SK-MEL-5 (cell line): ENCODE results near the gene ADM2. TPM values are rescaled to one million over a fixed set of nuclear protein-coding genes. Genes with fewer than 3 reads are reported as not detected.

Experiments
- DNase-seq: peaks from one replicate; pipeline ENCODE4 v3.0.0-alpha.2; 2016; ENCODE audit warnings: low read depth, low spot score
- in situ Hi-C: cut with HindIII; loops from 2 replicates; pipeline ENCODE4 v1.10.0; 2016; ENCODE audit warnings: low sequenced_read_pairs, high pct_unique_total_duplicates, low pct_unique_long_range_greater_than_20kb
- total RNA-seq: library from RNA; depleted of rRNA; stranded (reverse); fragments of >200 nt; shearing (Covaris generic); gene quantifications from 2 replicates; pipeline ENCODE4 v1.2.3, GENCODE V29; 2014

Gene ADM2
- total RNA-seq, 1 experiment from 2014 or later = 1.1 TPM

DNA sequence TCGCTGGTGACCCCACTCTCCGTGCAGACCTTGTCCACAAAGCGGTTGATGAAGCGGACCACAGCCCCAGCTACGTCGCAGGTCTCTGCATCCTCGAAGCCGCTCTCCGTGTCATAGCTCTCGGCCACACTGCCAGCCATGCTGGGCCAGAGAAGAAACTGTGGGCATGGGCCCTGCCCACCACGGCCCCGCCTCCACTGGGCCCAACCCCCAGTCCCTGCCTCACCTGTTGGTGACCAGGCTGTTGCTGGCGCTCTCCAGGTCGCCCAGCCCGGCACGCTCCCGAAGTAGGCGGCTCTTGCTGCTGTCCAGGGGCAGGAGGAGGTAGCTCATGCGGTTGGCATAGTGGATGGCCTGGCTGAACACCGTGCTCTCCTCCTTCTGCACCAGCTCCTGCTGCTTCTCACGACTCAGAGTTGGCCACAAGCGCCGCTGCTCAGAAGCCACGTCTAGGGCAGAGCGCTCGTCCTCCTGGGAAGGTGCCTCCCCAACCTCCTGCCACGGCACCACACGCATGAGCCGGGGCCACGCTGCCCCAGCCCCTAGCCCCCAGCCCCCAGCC, 19.3 kb upstream of the ADM2 start:
- DNase-seq = no peak
- in situ Hi-C loops = no loop called here

DNA sequence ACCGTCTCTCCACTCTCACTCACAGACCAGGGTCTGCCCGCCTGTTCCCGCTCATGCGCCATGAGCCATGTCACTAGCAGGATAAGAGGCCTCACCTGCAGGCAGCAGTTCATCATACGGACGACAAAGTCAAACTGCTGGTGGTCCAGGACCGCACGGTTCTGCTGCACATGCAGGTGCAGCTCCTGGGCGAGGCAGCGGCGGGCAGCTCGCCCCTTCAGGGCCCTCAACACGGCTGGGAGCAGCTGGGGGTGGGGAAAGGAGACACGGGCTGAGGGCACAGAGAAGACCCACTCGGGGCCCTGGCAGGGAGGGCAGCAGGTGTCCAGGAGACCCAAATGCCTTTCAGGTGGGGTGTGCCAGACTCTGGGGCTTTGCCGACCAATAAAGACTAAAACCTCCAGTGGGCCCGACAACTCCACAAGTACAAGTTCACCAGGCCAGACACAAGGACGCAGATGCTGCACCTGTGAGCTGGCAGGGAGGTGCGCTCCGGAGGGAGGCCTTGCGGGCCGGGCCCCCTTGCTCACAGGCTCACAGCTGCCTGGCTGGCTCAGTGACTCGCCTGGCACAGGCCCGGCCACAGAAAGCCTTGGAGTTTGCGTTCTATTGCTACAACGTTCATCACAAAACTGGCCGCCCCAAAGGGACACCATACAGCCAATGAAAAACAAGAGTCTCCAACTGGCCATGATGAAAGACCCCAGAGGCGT, 18.0 kb upstream of the ADM2 start:
- in situ Hi-C loops = no loop called here
- no peak for DNase-seq

DNA sequence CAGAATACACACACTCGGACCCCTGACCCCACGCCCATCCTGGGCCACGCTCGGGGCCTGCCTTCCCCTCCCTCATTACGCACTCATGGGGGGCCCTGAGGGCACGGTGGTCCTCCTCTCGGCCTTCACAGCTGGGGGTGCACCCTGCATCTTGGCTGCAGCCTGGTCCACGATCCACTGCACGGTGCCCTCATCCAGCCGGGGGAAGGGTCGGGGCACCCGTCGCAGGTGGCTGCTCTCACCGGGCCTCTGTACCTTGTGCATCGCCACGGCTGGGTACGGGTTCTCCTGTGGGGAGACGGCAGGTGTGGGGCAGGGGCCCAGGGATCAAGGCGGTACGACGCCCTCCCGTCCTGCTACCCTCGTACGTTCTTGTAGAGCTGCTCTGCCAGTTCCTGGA, 16.9 kb upstream of the ADM2 start:
- in situ Hi-C loops = no loop called here
- DNase-seq = no peak

DNA sequence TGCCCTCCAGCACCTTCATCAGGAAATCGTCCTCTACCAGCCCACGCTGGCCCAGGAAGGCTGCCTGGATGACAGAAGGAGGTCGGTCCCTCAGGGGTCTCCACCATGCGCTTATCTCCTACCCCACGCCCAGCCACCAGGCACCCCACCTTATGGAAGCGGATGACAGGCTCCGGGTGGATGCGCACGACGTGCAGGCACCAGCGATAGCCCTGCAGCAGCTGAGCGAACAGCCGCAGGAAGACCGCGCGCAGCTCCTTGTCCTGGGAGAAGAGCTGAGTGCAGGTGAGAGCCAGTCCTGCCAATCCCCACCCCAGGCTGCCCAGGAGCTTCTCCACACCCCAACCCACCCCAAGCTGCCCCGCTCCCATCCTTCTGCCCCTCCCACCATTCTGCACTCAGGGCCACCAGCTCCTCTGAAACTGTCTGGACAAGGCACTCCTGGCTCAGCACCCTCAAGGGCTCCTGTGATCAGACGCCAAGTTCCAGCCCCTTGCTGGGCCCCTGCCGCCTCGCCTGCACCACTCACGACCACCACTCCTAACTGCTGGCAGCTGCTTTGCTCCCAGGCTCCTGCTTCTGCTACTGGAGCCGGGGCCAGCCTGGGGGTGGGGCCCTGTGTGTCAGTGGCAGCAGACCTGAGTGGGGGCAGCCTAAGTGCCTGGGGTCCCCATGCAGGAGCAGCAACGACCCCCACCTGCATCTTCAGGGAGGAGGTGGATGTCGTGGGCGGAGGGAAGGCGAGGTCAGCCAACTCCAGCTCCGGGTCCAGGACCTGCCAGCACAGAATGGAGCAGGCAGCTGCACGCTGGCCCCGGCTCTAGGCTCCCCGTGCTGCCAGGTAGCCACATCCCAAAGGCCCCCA, 16.0 kb upstream of the ADM2 start:
- no peak for DNase-seq
- in situ Hi-C loops = no loop called here

DNA sequence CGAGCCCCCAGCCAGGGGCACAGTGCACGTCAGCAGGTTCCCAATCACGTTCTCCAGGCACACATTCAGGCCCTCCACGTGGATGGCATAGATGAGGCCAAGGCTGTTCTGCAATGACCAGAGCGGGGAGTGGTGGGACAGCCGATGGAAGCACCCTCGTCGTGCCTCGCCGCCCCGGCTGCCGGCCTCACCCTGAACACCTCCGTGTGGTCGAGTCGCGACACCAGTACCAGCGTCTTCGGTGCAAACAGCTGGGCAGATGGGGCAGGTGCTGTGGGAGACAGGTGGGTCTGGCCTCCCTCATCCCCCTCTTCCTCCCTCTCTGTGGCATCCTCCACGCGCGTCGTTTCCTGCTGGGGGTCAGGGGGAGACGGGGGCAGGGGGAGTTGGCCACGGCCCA, 14.0 kb upstream of the ADM2 start:
- in situ Hi-C loops = no loop called here
- DNase-seq = no peak

DNA sequence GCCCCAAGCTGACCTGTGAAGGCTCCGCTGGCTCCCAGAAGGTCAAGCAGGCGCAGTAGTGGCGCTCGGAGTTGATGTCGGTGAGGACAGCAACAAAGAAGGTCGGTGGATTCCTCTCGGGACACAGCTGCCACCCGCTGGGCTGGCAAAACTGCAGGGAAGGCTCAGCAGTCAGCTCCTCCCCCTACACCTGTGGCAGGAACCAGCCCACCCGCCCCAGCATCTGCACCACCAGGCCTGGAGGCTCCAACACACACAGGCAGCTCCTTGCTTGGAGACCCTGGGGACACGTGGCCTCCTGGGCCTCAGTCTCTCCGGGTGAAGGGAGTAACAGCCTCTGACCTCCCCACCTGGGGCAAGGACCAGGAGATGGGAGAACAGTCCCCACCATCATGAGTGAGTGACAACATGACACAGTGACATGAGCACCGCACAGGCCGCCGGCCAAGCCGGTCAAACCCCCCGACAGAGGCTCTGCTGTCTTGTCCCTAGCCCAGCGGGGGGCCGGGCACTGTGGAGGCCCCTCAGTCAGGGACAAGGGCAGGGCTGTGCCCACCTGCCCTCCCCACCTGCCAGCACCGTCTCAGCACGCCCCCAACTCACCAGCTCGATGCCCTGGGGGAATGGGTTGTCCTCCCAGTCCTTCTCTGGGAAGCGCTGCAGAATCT, 13.4 kb upstream of the ADM2 start:
- in situ Hi-C loops = no loop called here
- no peak for DNase-seq

DNA sequence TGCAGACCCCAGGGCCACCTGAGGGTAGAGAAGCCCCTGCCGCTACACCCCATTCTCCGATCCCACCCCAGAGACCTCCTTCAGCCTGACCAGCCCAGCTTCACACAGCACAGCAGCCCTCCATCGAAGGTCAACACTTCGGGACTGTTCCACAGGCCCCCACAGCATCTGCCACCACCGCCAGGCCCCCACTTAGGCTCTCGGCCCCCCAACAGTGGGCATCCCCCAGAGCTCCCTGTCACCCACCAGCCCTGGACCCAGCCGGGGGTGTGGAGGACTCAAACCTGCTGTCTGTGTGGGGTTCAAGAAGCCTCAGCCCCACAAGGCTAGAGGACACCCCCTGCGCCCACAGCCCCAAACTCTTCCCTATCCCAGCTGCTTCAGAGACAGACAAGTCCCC, 12.7 kb upstream of the ADM2 start:
- no peak for DNase-seq
- in situ Hi-C loops = no loop called here

DNA sequence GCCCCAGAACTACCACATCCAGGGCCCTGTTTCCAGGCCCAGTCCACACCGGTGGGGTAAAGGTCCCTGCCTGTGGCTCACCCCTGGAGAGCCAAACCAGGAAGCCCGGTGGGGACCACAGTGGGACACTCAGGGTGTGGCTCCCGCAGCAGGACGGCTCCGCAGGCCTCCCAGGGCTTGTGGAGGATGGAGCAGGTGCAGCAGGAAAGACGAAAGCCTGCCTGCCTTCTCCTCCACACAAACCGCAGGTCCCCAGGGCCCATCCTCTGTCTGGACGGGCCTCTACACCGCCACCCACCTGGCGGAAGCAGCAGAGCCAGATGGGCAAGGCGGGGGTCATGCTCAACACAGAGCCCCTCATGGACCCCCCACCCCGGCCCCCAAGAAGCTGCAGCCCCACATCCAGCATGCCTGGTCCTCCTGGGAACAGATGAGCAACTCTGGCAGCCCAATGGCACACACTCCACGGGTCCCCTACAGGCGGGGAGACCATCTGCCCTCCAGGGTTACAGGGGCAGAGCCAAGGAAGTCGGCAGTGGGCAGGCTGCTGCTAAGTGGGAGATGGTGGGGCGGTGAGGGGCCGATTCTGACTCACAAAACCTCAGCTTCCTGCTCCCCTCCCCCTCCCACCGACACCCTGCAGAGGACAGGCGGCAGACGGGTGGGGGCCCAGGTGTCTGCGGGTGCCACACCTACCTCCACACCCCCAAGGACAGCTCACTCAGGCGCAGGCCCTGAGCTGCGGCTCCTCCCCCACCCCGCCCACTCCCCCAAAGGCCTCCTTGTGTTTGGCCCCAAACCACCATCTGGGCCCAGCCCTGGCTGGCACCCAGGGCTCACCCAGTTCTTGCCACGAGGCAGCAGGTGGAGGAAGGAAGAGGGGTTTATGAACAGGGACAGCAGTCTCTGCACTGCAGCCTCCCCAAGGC, 11.7 kb upstream of the ADM2 start:
- DNase-seq = no peak
- in situ Hi-C loops = no loop called here

DNA sequence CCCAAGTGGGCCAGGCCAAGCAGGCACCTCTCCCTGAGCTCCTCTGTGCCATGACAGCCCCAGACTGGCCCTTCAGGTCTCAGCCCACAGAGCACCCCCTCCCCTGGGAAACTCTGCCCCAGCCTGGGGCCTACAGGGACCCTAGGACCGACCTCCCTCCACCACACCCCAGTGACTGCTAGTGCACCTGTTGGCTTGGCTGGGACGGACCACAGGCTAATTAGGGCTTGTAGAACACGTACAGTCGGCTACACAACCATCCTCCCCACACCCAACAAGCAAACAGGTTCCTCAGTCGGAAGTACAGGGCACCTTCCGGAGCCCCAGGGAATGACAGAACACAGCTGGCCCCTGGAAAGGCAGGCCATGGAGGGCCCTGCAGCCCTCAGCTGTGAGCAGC, 10.9 kb upstream of the ADM2 start:
- DNase-seq = no peak
- in situ Hi-C loops = no loop called here

DNA sequence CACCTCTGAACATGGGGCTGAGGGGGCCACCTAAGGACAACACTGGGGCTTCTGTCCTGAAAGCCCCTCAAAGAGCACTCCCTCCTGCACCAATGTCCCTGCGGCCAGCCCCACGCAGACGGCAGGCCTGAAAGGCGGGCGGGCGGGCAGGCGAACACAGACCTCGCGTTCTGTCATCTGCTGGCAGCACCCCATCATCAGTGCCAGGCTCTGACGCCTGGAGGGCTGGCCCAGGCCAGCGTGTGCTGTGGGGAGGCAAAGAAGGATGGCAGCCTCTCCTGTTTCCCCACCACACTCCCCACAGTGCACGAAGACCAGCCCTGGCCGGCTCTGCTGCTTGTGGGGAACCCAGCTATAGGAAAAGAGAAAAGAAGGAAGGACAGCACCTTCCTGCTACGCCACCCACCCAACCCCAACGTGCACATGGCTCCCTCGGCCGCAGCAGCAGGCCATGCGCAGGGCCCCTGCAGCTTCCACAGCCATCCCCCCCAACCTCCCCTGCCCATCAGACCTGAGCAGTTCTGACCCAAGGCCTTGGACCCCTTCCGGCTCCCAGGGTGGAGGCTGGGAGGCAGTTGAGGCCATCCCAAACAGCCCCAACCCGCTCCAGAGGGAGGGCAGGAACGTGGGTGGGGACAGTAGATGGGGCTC, 10.0 kb upstream of the ADM2 start:
- in situ Hi-C loops = no loop called here

DNA sequence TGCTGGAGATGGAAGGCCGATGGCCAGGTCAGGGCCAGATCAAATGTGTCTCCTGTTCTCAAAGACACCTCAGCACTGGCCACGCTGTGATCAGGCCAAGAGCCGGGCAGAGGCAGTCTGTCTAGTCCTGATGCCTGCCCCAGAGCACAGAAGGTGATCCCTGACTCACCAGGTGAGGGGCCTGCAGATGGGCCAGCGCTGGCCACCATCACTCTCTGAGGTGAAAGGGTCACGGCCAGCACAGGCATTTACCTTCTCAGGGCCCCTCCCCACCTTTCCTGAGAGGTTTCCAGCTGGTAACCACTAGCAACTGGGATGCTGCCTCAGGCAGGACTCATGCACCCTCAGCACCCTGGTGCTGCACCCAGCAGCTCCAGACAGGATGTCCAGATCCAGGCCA, 9.4 kb upstream of the ADM2 start:
- DNase-seq = no peak
- in situ Hi-C loops = no loop called here

More for the DNA sequence above, 10.0 kb upstream of the ADM2 start:
- no peak for DNase-seq

DNA sequence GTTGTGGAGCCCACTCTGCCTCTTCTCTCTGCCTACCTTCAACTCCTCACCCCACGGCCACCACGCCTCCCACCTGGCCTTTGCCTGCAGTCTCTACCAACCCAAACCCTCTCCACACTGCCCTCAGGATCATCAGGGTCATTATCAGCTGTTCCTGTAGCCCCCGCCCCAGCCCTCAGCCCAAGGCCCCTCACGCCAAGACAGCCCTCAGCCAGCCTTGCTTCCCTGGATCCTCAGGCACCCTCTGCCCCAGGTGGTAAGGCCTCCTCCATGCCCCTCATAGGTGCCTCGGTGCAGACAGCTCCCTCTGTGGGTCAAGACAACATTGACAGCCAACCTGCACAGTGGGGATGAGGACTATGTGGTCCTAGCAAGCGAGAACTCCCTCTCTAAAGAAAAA, 8.3 kb upstream of the ADM2 start:
- DNase-seq = peak; percentile 60
- in situ Hi-C loops = no loop called here

DNA sequence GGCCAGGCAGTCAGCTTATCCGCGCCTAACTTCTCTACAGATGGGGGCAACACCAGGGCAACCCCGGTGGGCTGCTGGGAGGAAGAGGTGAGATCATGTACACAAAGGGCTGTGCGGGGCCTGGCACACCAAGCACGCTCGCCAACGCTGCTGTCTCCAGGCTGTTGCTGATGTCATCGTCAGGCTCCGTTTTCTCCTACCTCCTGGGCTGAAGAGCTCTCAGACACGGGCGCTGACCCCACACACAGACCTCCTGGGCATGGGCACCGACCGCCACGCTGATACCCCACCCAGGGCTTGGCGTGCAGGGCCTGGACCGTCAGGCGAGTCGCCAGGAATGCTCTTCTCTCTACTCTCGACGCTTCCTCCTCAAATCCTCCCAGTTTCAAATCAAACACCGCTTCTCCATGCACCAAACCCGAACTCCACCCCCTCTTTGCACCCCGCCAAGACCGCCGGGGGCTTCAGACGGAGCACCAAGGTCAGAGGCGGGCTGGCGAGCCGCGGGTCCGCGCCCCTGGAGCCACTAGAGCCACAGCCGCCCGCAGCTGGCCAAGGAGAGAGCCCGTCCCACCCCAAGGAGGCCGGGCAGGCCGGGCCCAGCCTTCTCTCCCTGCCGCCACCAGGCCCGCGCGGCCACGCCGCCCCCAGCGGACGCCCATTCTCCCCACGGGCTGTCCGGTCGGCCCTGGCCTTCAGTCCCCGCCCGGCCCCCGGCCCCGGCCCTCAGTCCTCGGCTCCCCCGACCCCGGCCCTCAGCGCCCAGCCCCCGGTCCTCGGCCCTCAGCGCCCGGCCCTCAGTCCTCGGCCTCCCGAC, 7.3 kb upstream of the ADM2 start:
- no peak for DNase-seq
- in situ Hi-C loops = no loop called here

DNA sequence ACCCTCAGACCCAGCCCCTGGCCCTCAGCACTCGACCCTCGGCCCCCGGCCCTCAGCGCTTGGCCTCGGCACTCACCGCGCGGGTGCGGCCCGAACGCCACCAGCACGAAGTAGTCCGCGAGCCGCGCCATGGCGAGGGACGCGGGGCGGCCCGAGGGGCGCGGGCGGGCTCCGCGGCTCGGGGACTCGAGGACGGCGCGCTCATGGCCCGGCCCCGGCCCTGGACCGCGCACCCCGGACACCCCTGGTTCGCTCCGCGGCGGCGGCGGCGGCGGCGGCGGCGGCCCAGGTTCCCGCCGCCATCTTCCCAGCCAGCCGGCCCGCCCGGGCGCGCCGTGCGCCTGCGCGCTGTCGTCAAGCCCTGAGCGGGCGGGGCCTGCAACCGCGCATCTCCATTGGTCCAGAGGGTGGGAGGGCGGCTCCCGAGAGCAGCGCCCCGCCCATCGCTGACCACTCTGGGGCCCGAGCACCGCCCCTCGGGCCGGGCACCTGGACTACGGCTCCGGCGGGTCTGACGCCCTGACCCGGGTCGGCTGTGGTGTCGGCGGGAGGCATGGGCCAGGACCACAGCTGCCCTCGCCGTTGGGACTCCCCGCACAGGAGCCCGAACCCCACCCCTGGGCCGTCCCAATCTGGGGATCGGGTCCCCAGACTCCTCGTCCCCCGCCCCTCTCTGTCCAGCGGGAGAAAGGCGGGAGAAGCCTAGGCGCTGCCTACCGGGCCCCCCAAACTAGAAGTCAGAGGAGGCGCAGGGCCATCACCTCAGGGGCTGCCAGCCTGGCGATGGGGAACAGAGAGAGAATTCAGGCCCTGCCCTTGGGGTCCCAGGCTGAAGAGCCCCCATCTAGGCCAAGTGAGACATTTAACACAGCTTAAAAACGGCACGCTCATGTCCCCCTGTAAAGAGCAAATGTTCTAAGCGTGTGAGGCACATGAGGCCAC, 6.4 kb upstream of the ADM2 start, which contains the start of gene SBF1:
Gene SBF1, minus strand, starts transcription at position 326 of the 942 bp plus-strand sequence. Its CDS starts 195 bp downstream, at position 131.
- in situ Hi-C loops = no loop called here
- DNase-seq = peak; percentile 91

DNA sequence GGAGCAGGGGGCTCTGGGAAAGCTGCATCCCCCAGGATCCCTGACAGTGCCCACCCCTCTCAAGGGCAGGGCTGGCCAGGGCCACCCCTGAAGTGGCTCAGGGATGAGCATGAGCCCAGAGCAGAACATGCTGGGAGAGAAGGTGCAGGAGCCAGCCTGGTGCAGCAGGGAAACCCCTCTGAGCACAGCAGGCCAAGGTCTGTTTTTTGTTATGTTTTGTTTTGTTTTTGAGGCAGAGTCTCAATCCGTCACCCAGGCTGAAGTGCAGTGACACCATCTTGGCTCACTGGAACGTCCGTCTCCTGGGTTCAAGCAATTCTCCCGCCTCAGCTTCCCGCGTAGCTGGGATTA, 5.7 kb upstream of the ADM2 start:
- in situ Hi-C loops = no loop called here
- DNase-seq = no peak
